ENCODE measurements around the gene SQOR. TPM values are rescaled to one million over a fixed set of nuclear protein-coding genes. Genes with fewer than 3 reads are reported as not detected.
A peak's percentile ranks its signal among the peaks of the same experiment; 100 is the strongest.

The SQOR gene
- polyA plus RNA-seq, 2 of the 4 experiments (the other 2 are of a cell fraction): 33.8 to 71.7 TPM

- no peak for TF ChIP-seq HMGXB4 (CRISPR knock-in tag; IDR thresholded peaks at IDR 0.05; ENCODE audit: borderline replicate concordance)
- no peak for TF ChIP-seq MAFK (IDR thresholded peaks at IDR 0.05; ENCODE audit: partially characterized antibody)
- no peak for TF ChIP-seq FOXS1 (CRISPR knock-in tag; IDR thresholded peaks at IDR 0.05)
- no peak for TF ChIP-seq KDM1A (IDR thresholded peaks at IDR 0.05; ENCODE audit: low read depth)
- TF ChIP-seq EP300 (IDR thresholded peaks at IDR 0.05): no peak
- TF ChIP-seq EHF (CRISPR knock-in tag; IDR thresholded peaks at IDR 0.05): no peak
- TF ChIP-seq USF2 (IDR thresholded peaks at IDR 0.05): no peak
- TF ChIP-seq HEYL (CRISPR knock-in tag; IDR thresholded peaks at IDR 0.05): no peak
- no peak for TF ChIP-seq CBX8 (IDR thresholded peaks at IDR 0.05)
- TF ChIP-seq MAZ (IDR thresholded peaks at IDR 0.05; ENCODE audit: borderline replicate concordance, low read depth, low read length): no peak
- no peak for TF ChIP-seq POLR2A (IDR thresholded peaks at IDR 0.05; ENCODE audit: low read length)
- TF ChIP-seq NPAS2 (CRISPR knock-in tag; IDR thresholded peaks at IDR 0.05; ENCODE audit: borderline replicate concordance): no peak
- TF ChIP-seq TFCP2L1 (CRISPR knock-in tag; IDR thresholded peaks at IDR 0.05): no peak
- no peak for TF ChIP-seq CHD2 (IDR thresholded peaks at IDR 0.05; ENCODE audit: low read length, partially characterized antibody)
- TF ChIP-seq BCL3 (IDR thresholded peaks at IDR 0.05): no peak
Measured at GRCh38 chr15:45714590-45715488, 80.0 kb downstream of the SQOR start (continued).

DNA sequence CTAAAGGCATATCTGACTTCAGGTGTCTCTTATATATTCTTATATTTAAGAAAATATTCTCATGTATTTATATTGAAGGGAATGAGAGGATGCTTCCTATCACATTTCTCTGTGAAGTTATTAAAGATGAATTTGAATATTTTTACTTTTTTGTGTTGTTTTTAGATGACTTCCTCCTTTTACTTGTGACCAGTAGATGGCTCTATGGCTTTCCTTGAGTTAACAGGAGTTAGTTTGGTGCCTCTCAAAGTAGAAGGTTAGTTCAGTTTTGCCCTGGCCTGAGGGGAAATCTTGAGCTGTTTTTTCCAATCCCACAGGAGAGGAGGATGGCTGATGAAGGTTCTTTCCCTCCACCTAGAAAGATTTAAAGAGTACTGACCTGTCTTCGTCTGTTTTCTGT lies 80.7 kb downstream of the SQOR start:
- FAIRE-seq (no peak), ATAC-seq (no peak)

More for the DNA sequence above, 80.7 kb downstream of the SQOR start:
- H3K4me1 ChIP-seq: 0 out of 3 replicates have a peak, but pooled peaks cover 2% of the 10 kb centered on the region
- WGBS (ENCODE audit: missing lambda C conversion rate): 11% methylated on average over 1 of the region's 1 CpG
- no peak overlapping the region for H3K4me2 ChIP-seq
- POLR2A ChIA-PET: no interaction called here
- no peak overlapping the region for H3K27ac ChIP-seq
- TF ChIP-seq RARB (CRISPR knock-in tag; IDR thresholded peaks at IDR 0.05) (no peak), HDAC2 (IDR thresholded peaks at IDR 0.05) (no peak), RAD21 (conservative IDR thresholded peaks at IDR 0.05 in 1 of 2, IDR thresholded peaks at IDR 0.05 in 1 of 2) (peak in 1 of 2 experiments; percentile 18; a peak in 2 of 5 replicates), MAFK (IDR thresholded peaks at IDR 0.05; ENCODE audit: partially characterized antibody) (no peak), EHMT2 (IDR thresholded peaks at IDR 0.05; ENCODE audit: low read depth) (no peak), POLR2A (IDR thresholded peaks at IDR 0.05; ENCODE audit: low read length) (no peak), EP300 (IDR thresholded peaks at IDR 0.05) (no peak), MYC (IDR thresholded peaks at IDR 0.05; ENCODE audit: borderline replicate concordance, low read length) (no peak)
- TF ChIP-seq, protein P1, sequence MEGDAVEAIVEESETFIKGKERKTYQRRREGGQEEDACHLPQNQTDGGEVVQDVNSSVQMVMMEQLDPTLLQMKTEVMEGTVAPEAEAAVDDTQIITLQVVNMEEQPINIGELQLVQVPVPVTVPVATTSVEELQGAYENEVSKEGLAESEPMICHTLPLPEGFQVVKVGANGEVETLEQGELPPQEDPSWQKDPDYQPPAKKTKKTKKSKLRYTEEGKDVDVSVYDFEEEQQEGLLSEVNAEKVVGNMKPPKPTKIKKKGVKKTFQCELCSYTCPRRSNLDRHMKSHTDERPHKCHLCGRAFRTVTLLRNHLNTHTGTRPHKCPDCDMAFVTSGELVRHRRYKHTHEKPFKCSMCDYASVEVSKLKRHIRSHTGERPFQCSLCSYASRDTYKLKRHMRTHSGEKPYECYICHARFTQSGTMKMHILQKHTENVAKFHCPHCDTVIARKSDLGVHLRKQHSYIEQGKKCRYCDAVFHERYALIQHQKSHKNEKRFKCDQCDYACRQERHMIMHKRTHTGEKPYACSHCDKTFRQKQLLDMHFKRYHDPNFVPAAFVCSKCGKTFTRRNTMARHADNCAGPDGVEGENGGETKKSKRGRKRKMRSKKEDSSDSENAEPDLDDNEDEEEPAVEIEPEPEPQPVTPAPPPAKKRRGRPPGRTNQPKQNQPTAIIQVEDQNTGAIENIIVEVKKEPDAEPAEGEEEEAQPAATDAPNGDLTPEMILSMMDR (IDR thresholded peaks at IDR 0.05): 0 out of 3 replicates have a peak, but pooled peaks have one; percentile 22
- no peaks in the 10 kb centered on the region for H3K9me3 ChIP-seq
- CTCF ChIA-PET: interaction anchor here (0.8 to 2.0 kb wide), 6 partner anchors 9 to 15 kb away, joined by 3 to 10 read pairs (median 4); no protein-coding TSS in a partner anchor
- no peak for DNase-seq (ENCODE audit: low read depth in 1 of 2, low spot score in 1 of 2)
- no peak overlapping the region for H3K4me3 ChIP-seq
